BLaER1 (cell line): ENCODE results near the gene PPP1R1C.

Experiments
- H3K27ac ChIP-seq: shearing (Covaris generic); formaldehyde crosslinking; 2 replicates; pipeline ENCODE4 v1.8.1; 2022
- H3K27me3 ChIP-seq: shearing (Covaris generic); formaldehyde crosslinking; 2 replicates; pipeline ENCODE4 v1.8.1; 2022
- H3K36me3 ChIP-seq: shearing (Covaris generic); formaldehyde crosslinking; 2 replicates; pipeline ENCODE4 v1.8.1; 2022
- H3K4me1 ChIP-seq: shearing (Covaris generic); formaldehyde crosslinking; 2 replicates; pipeline ENCODE4 v1.8.1; 2022
- H3K4me2 ChIP-seq: shearing (Covaris generic); formaldehyde crosslinking; 2 replicates; pipeline ENCODE4 v1.8.1; 2022
- H3K4me3 ChIP-seq: shearing (Covaris generic); formaldehyde crosslinking; 2 replicates; pipeline ENCODE4 v1.8.1; 2022
- H3K9ac ChIP-seq: shearing (Covaris generic); formaldehyde crosslinking; 2 replicates; pipeline ENCODE4 v1.8.1; 2022
- H3K9me3 ChIP-seq: shearing (Covaris generic); formaldehyde crosslinking; 2 replicates; pipeline ENCODE4 v1.8.1; 2022
- H4K20me1 ChIP-seq: shearing (Covaris generic); formaldehyde crosslinking; 2 replicates; pipeline ENCODE4 v1.8.1; 2022
- Cebpa-rat ChIP-seq: shearing (Covaris generic); IDR thresholded peaks from 2 replicates; pipeline ENCODE4 v1.8.1; 2022

PPP1R1C gene

DNA sequence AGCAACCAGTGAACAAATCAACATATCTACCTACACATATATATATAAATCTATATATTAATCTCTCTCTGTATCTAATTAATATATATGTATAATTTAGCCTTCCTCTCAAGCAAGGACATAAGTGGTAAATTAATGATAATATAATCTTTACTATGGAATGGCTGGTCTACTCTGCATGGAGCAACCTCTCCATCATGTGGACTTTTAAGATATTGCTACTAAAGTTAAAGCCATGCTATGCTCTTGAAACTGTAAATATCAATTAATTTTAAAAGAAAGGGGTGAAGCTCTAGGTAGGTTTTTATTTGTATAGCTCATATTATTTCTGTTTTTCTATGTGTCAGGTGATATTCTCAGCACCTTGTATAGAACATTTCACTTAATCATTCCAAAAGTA lies 147.0 kb downstream of the PPP1R1C start:
- no peaks in the 10 kb centered on the region for H3K36me3 ChIP-seq
- H3K9ac ChIP-seq: no peak overlapping the region
- no peaks in the 10 kb centered on the region for H3K9me3 ChIP-seq
- no peak overlapping the region for H3K4me3 ChIP-seq
- no peak overlapping the region for H3K27ac ChIP-seq
- H3K27me3 ChIP-seq: no peaks in the 10 kb centered on the region
- no peak overlapping the region for H3K4me2 ChIP-seq
- TF ChIP-seq Cebpa-rat: no peak
- H3K4me1 ChIP-seq: no peaks in the 10 kb centered on the region
- H4K20me1 ChIP-seq: no peaks in the 10 kb centered on the region

- Histone ChIP-seq H3K27ac (no peak overlapping the region), H3K4me3 (no peak overlapping the region), H4K20me1 (no peaks in the 10 kb centered on the region), H3K4me2 (no peak overlapping the region), H3K36me3 (no peaks in the 10 kb centered on the region), H3K27me3 (no peaks in the 10 kb centered on the region), H3K4me1 (no peaks in the 10 kb centered on the region), H3K9me3 (no peaks in the 10 kb centered on the region), H3K9ac (no peak overlapping the region)
- TF ChIP-seq Cebpa-rat: no peak
These were observed 147.7 kb downstream of the PPP1R1C start for GRCh38 chr2:182133195-182133891.

GRCh38 chr2:182134201-182134600 lies 148.5 kb downstream of the PPP1R1C start:
- Histone ChIP-seq H3K27ac (no peak overlapping the region), H3K4me3 (no peak overlapping the region), H3K27me3 (no peaks in the 10 kb centered on the region), H3K4me1 (no peaks in the 10 kb centered on the region), H3K9me3 (no peaks in the 10 kb centered on the region), H4K20me1 (no peaks in the 10 kb centered on the region), H3K4me2 (no peak overlapping the region), H3K9ac (no peak overlapping the region), H3K36me3 (no peaks in the 10 kb centered on the region)
- no peak for TF ChIP-seq Cebpa-rat

GRCh38 chr2:182142062-182142461 lies 156.4 kb downstream of the PPP1R1C start:
- H3K9ac ChIP-seq: no peak overlapping the region
- H3K4me1 ChIP-seq: no peaks in the 10 kb centered on the region
- no peak overlapping the region for H3K4me3 ChIP-seq
- no peak overlapping the region for H3K27ac ChIP-seq
- H3K27me3 ChIP-seq: no peaks in the 10 kb centered on the region
- H4K20me1 ChIP-seq: no peaks in the 10 kb centered on the region
- no peak overlapping the region for H3K4me2 ChIP-seq
- H3K9me3 ChIP-seq: no peaks in the 10 kb centered on the region
- H3K36me3 ChIP-seq: no peaks in the 10 kb centered on the region
- no peak for TF ChIP-seq Cebpa-rat

DNA sequence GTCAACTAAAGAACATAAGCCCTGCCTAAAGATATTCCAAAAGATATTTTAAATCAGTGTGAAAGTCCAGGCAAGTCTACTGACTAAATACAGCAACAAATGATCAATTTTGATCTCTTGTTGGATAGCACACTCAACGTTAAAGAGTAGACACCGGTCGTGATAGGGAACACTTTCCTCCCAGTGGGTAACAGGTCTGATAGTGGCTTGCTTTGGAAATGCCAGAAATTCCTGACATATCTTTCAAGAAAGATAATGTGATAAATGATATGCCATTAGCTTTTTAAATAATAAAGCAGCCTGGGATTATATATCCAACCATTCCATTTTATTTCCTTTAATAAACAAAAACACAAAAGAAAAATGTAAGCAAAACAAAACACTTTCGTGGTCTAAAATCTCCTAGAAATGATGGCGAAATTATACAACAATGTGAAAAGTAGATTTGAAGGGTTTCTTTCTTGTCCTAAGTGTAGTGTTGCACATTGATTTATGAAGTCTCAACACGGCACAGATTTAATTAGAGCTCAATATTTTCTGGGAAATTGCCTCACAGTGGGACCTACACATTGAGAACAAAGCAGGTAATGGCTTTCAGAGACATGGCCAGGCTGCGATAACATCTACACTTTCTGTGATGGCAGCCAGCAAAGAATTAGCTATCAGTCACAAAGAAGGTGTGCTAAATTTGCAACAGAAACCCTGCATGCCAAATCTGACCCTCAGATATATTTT lies 158.6 kb downstream of the PPP1R1C start:
- H3K4me1 ChIP-seq: no peaks in the 10 kb centered on the region
- no peak overlapping the region for H3K9ac ChIP-seq
- H4K20me1 ChIP-seq: no peaks in the 10 kb centered on the region
- no peaks in the 10 kb centered on the region for H3K9me3 ChIP-seq
- no peak overlapping the region for H3K4me2 ChIP-seq
- TF ChIP-seq Cebpa-rat: no peak
- H3K4me3 ChIP-seq: no peak overlapping the region
- no peak overlapping the region for H3K27ac ChIP-seq
- H3K27me3 ChIP-seq: no peaks in the 10 kb centered on the region
- no peaks in the 10 kb centered on the region for H3K36me3 ChIP-seq

GRCh38 chr2:182144776-182145165 lies 159.1 kb downstream of the PPP1R1C start:
- H3K4me1 ChIP-seq: no peaks in the 10 kb centered on the region
- no peak overlapping the region for H3K4me3 ChIP-seq
- H3K9me3 ChIP-seq: no peaks in the 10 kb centered on the region
- H3K36me3 ChIP-seq: no peaks in the 10 kb centered on the region
- TF ChIP-seq Cebpa-rat: no peak
- no peak overlapping the region for H3K9ac ChIP-seq
- H3K4me2 ChIP-seq: no peak overlapping the region
- H3K27me3 ChIP-seq: no peaks in the 10 kb centered on the region
- no peak overlapping the region for H3K27ac ChIP-seq
- H4K20me1 ChIP-seq: no peaks in the 10 kb centered on the region

- Histone ChIP-seq H3K4me1 (no peaks in the 10 kb centered on the region), H3K27ac (no peak overlapping the region), H4K20me1 (no peaks in the 10 kb centered on the region), H3K4me3 (no peak overlapping the region), H3K9ac (no peak overlapping the region), H3K36me3 (no peaks in the 10 kb centered on the region), H3K9me3 (no peaks in the 10 kb centered on the region), H3K27me3 (no peaks in the 10 kb centered on the region), H3K4me2 (no peak overlapping the region)
- no peak for TF ChIP-seq Cebpa-rat
These were observed 162.7 kb downstream of the PPP1R1C start for GRCh38 chr2:182148344-182148743.

- H3K27ac ChIP-seq: no peak overlapping the region
- no peak overlapping the region for H3K4me3 ChIP-seq
- no peaks in the 10 kb centered on the region for H3K9me3 ChIP-seq
- no peaks in the 10 kb centered on the region for H3K36me3 ChIP-seq
- H3K4me2 ChIP-seq: no peak overlapping the region
- H4K20me1 ChIP-seq: no peaks in the 10 kb centered on the region
- no peaks in the 10 kb centered on the region for H3K27me3 ChIP-seq
- no peaks in the 10 kb centered on the region for H3K4me1 ChIP-seq
- no peak overlapping the region for H3K9ac ChIP-seq
- no peak for TF ChIP-seq Cebpa-rat
These were observed 178.2 kb downstream of the PPP1R1C start for GRCh38 chr2:182163878-182164277.

- Histone ChIP-seq H3K9ac (no peak overlapping the region), H3K4me1 (no peaks in the 10 kb centered on the region), H3K4me3 (no peak overlapping the region), H3K36me3 (no peaks in the 10 kb centered on the region), H3K4me2 (no peak overlapping the region), H4K20me1 (no peaks in the 10 kb centered on the region), H3K27ac (no peak overlapping the region), H3K9me3 (no peaks in the 10 kb centered on the region), H3K27me3 (no peaks in the 10 kb centered on the region)
- TF ChIP-seq Cebpa-rat: no peak
These were observed 179.0 kb downstream of the PPP1R1C start for GRCh38 chr2:182164686-182165085.

DNA sequence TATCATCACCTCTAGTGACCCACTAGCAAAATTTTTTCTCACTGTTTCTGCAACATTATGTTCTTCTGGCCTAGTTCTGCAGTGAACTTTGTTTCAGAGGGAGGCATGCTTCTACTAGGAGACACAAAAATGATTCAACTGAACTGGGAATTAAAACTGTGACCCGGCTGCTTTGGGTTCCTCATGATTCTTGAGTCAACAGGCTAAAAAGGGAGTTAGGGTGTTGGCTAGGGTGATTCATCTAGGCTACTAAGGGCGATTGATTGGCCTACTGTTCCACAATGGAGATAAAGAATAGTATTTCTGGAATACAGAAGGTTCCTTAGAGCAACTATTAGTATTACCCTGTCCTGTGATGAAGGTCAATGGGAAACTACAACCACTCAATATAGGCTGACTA lies 179.5 kb downstream of the PPP1R1C start:
- H3K4me1 ChIP-seq: no peaks in the 10 kb centered on the region
- no peaks in the 10 kb centered on the region for H3K27me3 ChIP-seq
- no peak for TF ChIP-seq Cebpa-rat
- no peak overlapping the region for H3K4me2 ChIP-seq
- no peaks in the 10 kb centered on the region for H4K20me1 ChIP-seq
- H3K36me3 ChIP-seq: no peaks in the 10 kb centered on the region
- no peaks in the 10 kb centered on the region for H3K9me3 ChIP-seq
- no peak overlapping the region for H3K27ac ChIP-seq
- H3K9ac ChIP-seq: no peak overlapping the region
- H3K4me3 ChIP-seq: no peak overlapping the region

- Histone ChIP-seq H3K4me3 (no peak overlapping the region), H3K27me3 (no peaks in the 10 kb centered on the region)
These were observed 180.8 kb downstream of the PPP1R1C start for GRCh38 chr2:182166406-182166805.

More at GRCh38 chr2:182166406-182166805, 180.8 kb downstream of the PPP1R1C start:
- no peak overlapping the region for H3K27ac ChIP-seq
- H3K36me3 ChIP-seq: no peaks in the 10 kb centered on the region
- H3K4me1 ChIP-seq: no peaks in the 10 kb centered on the region
- H3K9ac ChIP-seq: no peak overlapping the region
- no peak for TF ChIP-seq Cebpa-rat
- no peak overlapping the region for H3K4me2 ChIP-seq
- no peaks in the 10 kb centered on the region for H3K9me3 ChIP-seq
- no peaks in the 10 kb centered on the region for H4K20me1 ChIP-seq
